Mesendoderm (in vitro differentiated cells): ENCODE results near the gene BCCIP.

Experiments
- DNase-seq: peaks from one replicate; pipeline ENCODE4 v3.0.0; 2013
- H2AK5ac ChIP-seq: 2 replicates; pipeline ENCODE4 v1.6.1; 2013; ENCODE audit warnings: low read length, inconsistent platforms
- H2BK120ac ChIP-seq: 2 replicates; pipeline ENCODE4 v1.6.1; 2013; ENCODE audit warnings: low read depth, mild to moderate bottlenecking, low read length, moderate library complexity, mixed read lengths
- H2BK15ac ChIP-seq: replicated peaks from 2 replicates; pipeline ENCODE4 v1.6.1; 2013; ENCODE audit warnings: low read depth, mild to moderate bottlenecking, moderate library complexity
- H2BK5ac ChIP-seq: 2 replicates; pipeline ENCODE4 v1.6.1; 2013; ENCODE audit warnings: low read length, inconsistent platforms
- H3K18ac ChIP-seq: 2 replicates; pipeline ENCODE4 v1.6.1; 2013; ENCODE audit warnings: mild to moderate bottlenecking, low read length, mixed read lengths
- H3K23ac ChIP-seq: one replicate; pipeline ENCODE4 v1.6.1; 2013; ENCODE audit warnings: low read length
- H3K27ac ChIP-seq: 2 replicates; pipeline ENCODE4 v1.5.1; 2013; ENCODE audit warnings: low read depth, mild to moderate bottlenecking, inconsistent platforms, low read length, moderate library complexity
- H3K27me3 ChIP-seq: 2 replicates; pipeline ENCODE4 v1.6.1; 2013; ENCODE audit warnings: low read length, control low read depth, mild to moderate bottlenecking, inconsistent platforms; ENCODE audit not compliant: insufficient read depth, poor library complexity
- H3K36me3 ChIP-seq: 2 replicates; pipeline ENCODE4 v1.6.1; 2013; ENCODE audit warnings: low read length, inconsistent platforms; ENCODE audit not compliant: control insufficient read depth, insufficient read depth
- H3K4ac ChIP-seq: one replicate; pipeline ENCODE4 v1.6.1; 2013; ENCODE audit warnings: low read depth, mild to moderate bottlenecking, low read length, moderate library complexity
- H3K4me1 ChIP-seq: 2 replicates; pipeline ENCODE4 v1.6.1; 2013; ENCODE audit warnings: low read depth, low read length, inconsistent platforms; ENCODE audit not compliant: control insufficient read depth
- H3K4me2 ChIP-seq: 2 replicates; pipeline ENCODE4 v1.6.1; 2013; ENCODE audit warnings: low read length
- H3K4me3 ChIP-seq: 2 replicates; pipeline ENCODE4 v1.5.1; 2013; ENCODE audit warnings: mild to moderate bottlenecking, low read length
- H3K56ac ChIP-seq: one replicate; pipeline ENCODE4 v1.6.1; 2013; ENCODE audit warnings: low read length
- H3K79me1 ChIP-seq: 2 replicates; pipeline ENCODE4 v1.6.1; 2013; ENCODE audit warnings: low read length, inconsistent platforms
- H3K79me2 ChIP-seq: 2 replicates; pipeline ENCODE4 v1.6.1; 2013; ENCODE audit warnings: mild to moderate bottlenecking, low read length; ENCODE audit not compliant: control insufficient read depth, insufficient read depth
- H3K9ac ChIP-seq: 2 replicates; pipeline ENCODE4 v1.6.1; 2013; ENCODE audit warnings: low read length, inconsistent platforms
- H4K5ac ChIP-seq: one replicate; pipeline ENCODE4 v1.6.1; 2013; ENCODE audit warnings: low read length
- H4K8ac ChIP-seq: one replicate; pipeline ENCODE4 v1.6.1; 2013; ENCODE audit warnings: low read depth, mild to moderate bottlenecking, control low read depth, low read length, moderate library complexity
- WGBS: extraction: QIAGEN DNeasy Blood & Tissue Kit; methylation state at CpG from one replicate; pipeline ENCODE4 v1.1.7; 2013; ENCODE audit warnings: low lambda C conversion rate, missing lambda C conversion rate; ENCODE audit not compliant: insufficient coverage; ENCODE audit errors: extremely low coverage; 5-methylcytosine and 5-hydroxymethylcytosine counted together

BCCIP gene

DNA sequence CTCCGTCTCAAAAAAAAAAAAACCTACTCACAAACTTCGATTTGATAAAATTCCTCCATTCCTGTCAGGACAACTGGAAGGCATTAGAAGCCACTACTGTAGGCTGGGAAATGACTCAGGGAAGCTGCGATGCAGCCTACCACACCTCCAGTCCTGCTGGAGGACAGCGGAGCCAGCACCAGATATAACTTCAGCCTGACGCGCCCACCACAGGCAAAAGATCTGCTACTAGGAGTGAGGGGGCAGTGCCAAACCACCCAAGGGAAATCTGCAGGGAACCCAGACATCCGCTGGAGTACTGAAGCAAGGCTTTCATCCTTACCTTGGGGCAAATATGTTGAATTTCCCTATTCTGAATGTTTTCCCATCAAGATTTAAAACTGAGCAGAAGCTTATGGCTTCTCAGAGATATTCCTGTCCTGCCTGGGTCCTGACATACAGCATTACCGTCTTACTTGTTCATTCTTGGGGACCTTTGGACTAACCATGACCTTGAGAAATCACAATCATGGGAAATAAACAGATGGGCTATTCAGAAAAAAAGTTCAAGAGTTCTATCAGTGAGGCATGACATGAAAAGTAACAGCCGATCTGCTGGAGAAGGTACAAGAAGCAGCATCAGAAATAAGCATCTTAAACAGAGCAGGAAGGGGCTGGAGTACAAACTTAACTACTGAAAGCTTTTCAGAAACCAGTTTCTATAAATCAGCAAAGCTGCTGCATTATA lies 20.4 kb downstream of the BCCIP start:
- no peak overlapping the region for H2BK120ac ChIP-seq
- H3K27me3 ChIP-seq = no peaks in the 10 kb centered on the region
- DNase-seq = no peak
- H3K4ac ChIP-seq = no peak overlapping the region
- H3K36me3 ChIP-seq = peaks cover 9% of the 10 kb centered on the region
- no peak overlapping the region for H4K8ac ChIP-seq
- H2AK5ac ChIP-seq = no peak overlapping the region
- no peak overlapping the region for H3K4me2 ChIP-seq
- no peak overlapping the region for H3K27ac ChIP-seq
- no CpG with 5 or more reads among the region's 9 CpGs for WGBS
- no peaks in the 10 kb centered on the region for H3K79me1 ChIP-seq
- H3K18ac ChIP-seq = no peak overlapping the region
- H3K79me2 ChIP-seq = no peaks in the 10 kb centered on the region
- no peak overlapping the region for H2BK15ac ChIP-seq
- H2BK5ac ChIP-seq = no peak overlapping the region
- no peaks in the 10 kb centered on the region for H3K4me1 ChIP-seq
- no peak overlapping the region for H3K56ac ChIP-seq
- no peak overlapping the region for H3K9ac ChIP-seq
- H3K23ac ChIP-seq = no peak overlapping the region
- no peak overlapping the region for H3K4me3 ChIP-seq
- no peak overlapping the region for H4K5ac ChIP-seq

DNA sequence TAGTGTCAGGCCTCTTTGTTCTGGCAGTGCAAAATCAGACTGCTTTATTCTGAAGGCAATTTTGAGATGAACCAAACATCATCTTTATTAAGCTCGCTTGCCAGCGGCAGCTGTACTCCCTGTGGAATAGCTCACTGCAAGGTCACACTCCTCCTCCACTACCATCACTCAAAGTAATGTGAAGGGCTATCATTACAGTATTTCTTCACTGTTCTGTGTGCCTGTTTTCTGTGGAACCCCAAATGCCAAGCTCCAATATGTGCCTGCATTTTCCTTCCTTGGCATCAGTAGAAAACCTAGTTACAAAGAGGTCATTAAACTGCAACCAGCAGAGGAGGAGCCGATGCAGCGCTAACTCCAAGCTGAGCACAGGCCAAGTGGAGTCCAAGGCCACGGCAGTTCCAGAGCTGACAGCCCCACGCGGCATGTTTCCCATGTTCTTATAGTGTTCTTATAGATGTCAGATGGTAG lies 21.4 kb downstream of the BCCIP start:
- Histone ChIP-seq H3K4me1 (no peaks in the 10 kb centered on the region), H4K8ac (no peak overlapping the region), H2BK15ac (no peak overlapping the region), H3K27me3 (no peaks in the 10 kb centered on the region), H2BK120ac (no peak overlapping the region), H3K9ac (no peak overlapping the region), H2BK5ac (no peak overlapping the region), H3K27ac (no peak overlapping the region), H3K4me2 (no peak overlapping the region), H3K36me3 (peaks cover 5% of the 10 kb centered on the region), H3K18ac (no peak overlapping the region), H2AK5ac (no peak overlapping the region), H3K4me3 (no peak overlapping the region), H3K79me1 (no peaks in the 10 kb centered on the region), H4K5ac (no peak overlapping the region), H3K23ac (no peak overlapping the region), H3K56ac (no peak overlapping the region), H3K79me2 (no peaks in the 10 kb centered on the region), H3K4ac (no peak overlapping the region)
- no peak for DNase-seq
- no CpG with 5 or more reads among the region's 7 CpGs for WGBS

DNA sequence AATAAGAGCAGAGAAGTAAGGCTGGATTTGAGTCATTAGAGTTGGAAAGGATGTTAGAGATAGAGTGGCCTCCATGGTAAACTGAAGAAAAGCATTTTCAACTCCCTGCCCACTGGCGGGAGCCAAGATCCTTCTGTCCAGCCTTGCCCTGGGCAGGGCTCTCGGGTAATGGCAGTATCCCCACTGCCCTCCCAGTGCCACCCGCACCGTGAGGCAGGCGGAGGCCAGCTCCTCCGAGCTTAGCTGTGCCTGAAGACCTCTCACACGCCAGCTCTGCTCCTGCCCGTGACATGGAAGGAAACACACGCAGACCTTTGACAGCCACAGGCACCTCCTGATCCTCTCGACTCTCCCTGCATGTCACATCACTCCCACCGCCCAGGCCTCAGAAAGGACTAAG lies 22.3 kb downstream of the BCCIP start:
- peaks cover 2% of the 10 kb centered on the region for H3K36me3 ChIP-seq
- H2BK120ac ChIP-seq = no peak overlapping the region
- no peak overlapping the region for H4K5ac ChIP-seq
- no peak overlapping the region for H3K56ac ChIP-seq
- H3K4me1 ChIP-seq = no peaks in the 10 kb centered on the region
- H3K79me1 ChIP-seq = no peaks in the 10 kb centered on the region
- H3K4me3 ChIP-seq = no peak overlapping the region
- no peak overlapping the region for H2AK5ac ChIP-seq
- no peaks in the 10 kb centered on the region for H3K79me2 ChIP-seq
- H3K9ac ChIP-seq = no peak overlapping the region
- DNase-seq = no peak
- no peak overlapping the region for H3K4me2 ChIP-seq
- H3K27me3 ChIP-seq = no peaks in the 10 kb centered on the region
- H4K8ac ChIP-seq = no peak overlapping the region
- H3K23ac ChIP-seq = no peak overlapping the region
- no peak overlapping the region for H3K18ac ChIP-seq
- no peak overlapping the region for H3K4ac ChIP-seq
- no peak overlapping the region for H3K27ac ChIP-seq
- H2BK15ac ChIP-seq = no peak overlapping the region
- WGBS = no CpG with 5 or more reads among the region's 11 CpGs
- H2BK5ac ChIP-seq = no peak overlapping the region

DNA sequence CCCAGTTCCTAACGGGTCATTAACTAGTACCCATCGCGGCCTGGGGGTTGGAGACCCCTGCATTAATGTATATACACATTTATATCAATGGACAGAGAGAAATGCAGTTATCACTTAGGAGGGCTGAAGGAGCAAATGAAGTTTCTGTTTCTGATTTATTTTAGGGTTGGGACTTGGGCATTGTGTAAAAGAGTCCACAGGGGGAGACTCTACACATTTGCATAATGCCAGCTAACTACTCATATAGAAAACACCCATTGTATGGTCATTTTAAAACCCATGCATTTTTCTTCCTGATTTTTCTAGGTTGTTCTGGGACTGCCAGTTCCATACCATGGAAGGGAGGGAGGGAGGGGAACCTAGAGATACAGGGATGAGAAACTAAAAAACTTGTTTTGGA lies 23.5 kb downstream of the BCCIP start:
- no CpG with 5 or more reads among the region's 3 CpGs for WGBS
- Histone ChIP-seq H3K36me3 (peaks cover 2% of the 10 kb centered on the region), H2AK5ac (no peak overlapping the region), H3K9ac (no peak overlapping the region), H2BK5ac (no peak overlapping the region), H3K18ac (no peak overlapping the region), H4K5ac (no peak overlapping the region), H3K4me3 (no peak overlapping the region), H3K79me1 (no peaks in the 10 kb centered on the region), H4K8ac (no peak overlapping the region), H2BK15ac (no peak overlapping the region), H3K27ac (no peak overlapping the region), H3K4me1 (no peaks in the 10 kb centered on the region), H3K56ac (no peak overlapping the region), H3K4ac (no peak overlapping the region), H3K27me3 (no peaks in the 10 kb centered on the region), H3K4me2 (no peak overlapping the region), H3K23ac (no peak overlapping the region), H2BK120ac (no peak overlapping the region), H3K79me2 (no peaks in the 10 kb centered on the region)
- no peak for DNase-seq

DNA sequence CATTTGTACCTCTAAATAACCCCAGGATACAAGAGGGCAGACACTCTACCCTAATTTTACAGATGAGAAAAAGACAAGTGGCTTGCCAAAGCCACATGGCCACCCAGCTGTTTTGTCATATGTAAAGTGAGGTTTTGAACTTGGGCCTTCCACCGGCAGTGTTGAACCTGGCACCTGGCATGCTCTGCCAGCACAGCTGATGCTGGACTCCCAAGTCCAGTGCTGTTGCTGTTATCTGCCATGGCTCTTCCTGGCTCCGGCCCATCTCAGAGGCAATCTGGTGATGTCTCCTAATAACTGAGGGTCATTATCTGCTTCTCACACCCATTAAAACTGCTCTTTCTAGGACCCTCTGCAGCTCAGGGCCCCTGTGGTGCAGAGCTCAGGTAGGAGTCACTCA lies 25.0 kb downstream of the BCCIP start:
- Histone ChIP-seq H4K8ac (no peak overlapping the region), H4K5ac (no peak overlapping the region), H3K4me1 (no peaks in the 10 kb centered on the region), H3K18ac (no peak overlapping the region), H3K23ac (no peak overlapping the region), H2BK120ac (no peak overlapping the region), H3K79me2 (no peaks in the 10 kb centered on the region), H2BK5ac (no peak overlapping the region), H3K4me2 (no peak overlapping the region), H3K4ac (no peak overlapping the region), H3K56ac (no peak overlapping the region), H2AK5ac (no peak overlapping the region), H2BK15ac (no peak overlapping the region), H3K79me1 (no peaks in the 10 kb centered on the region), H3K4me3 (no peak overlapping the region), H3K27me3 (no peaks in the 10 kb centered on the region), H3K9ac (no peak overlapping the region), H3K27ac (no peak overlapping the region), H3K36me3 (peaks cover 3% of the 10 kb centered on the region)
- no CpG with 5 or more reads among the region's 2 CpGs for WGBS
- DNase-seq = no peak

DNA sequence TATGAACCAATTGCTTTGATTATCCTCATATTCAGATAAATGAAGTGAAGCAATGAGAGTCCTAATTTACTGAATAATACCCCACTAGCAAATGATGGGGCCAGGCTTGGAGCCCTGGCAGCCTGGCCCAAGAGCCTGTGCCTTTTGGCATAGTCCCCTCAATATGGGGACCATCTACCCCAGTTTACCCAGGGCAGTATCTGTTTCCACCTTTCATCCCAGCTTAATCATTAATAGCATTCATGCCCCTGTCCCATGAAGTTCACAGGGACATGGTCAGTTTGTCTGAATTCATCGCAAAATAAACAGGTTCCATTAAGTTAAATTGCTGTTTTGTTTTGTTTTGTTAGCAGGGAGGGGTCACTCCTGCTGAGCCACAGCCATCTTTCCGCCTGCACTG lies 25.5 kb downstream of the BCCIP start:
- no peak overlapping the region for H3K4me3 ChIP-seq
- WGBS = no CpG with 5 or more reads among the region's 2 CpGs
- H2AK5ac ChIP-seq = no peak overlapping the region
- H3K79me1 ChIP-seq = no peaks in the 10 kb centered on the region
- no peak overlapping the region for H3K4ac ChIP-seq
- H2BK5ac ChIP-seq = no peak overlapping the region
- H3K4me2 ChIP-seq = no peak overlapping the region
- no peak overlapping the region for H4K8ac ChIP-seq
- no peak overlapping the region for H3K9ac ChIP-seq
- H2BK15ac ChIP-seq = no peak overlapping the region
- H3K36me3 ChIP-seq = peaks cover 3% of the 10 kb centered on the region
- no peaks in the 10 kb centered on the region for H3K79me2 ChIP-seq
- no peaks in the 10 kb centered on the region for H3K4me1 ChIP-seq
- no peak overlapping the region for H3K27ac ChIP-seq
- H3K23ac ChIP-seq = no peak overlapping the region
- H3K18ac ChIP-seq = no peak overlapping the region
- no peak for DNase-seq
- H3K56ac ChIP-seq = no peak overlapping the region
- H4K5ac ChIP-seq = no peak overlapping the region
- H3K27me3 ChIP-seq = no peaks in the 10 kb centered on the region
- no peak overlapping the region for H2BK120ac ChIP-seq
